GM18508 (cell line): ENCODE results near the gene TNPO3.

Source experiments
- ATAC-seq: cut with Tn5 transposase; IDR thresholded peaks from one replicate; pipeline ENCODE4 v1.9.1; 2021; ENCODE audit warnings: moderate number of reproducible peaks; ENCODE audit not compliant: insufficient read depth, unreplicated experiment

TNPO3 gene

DNA sequence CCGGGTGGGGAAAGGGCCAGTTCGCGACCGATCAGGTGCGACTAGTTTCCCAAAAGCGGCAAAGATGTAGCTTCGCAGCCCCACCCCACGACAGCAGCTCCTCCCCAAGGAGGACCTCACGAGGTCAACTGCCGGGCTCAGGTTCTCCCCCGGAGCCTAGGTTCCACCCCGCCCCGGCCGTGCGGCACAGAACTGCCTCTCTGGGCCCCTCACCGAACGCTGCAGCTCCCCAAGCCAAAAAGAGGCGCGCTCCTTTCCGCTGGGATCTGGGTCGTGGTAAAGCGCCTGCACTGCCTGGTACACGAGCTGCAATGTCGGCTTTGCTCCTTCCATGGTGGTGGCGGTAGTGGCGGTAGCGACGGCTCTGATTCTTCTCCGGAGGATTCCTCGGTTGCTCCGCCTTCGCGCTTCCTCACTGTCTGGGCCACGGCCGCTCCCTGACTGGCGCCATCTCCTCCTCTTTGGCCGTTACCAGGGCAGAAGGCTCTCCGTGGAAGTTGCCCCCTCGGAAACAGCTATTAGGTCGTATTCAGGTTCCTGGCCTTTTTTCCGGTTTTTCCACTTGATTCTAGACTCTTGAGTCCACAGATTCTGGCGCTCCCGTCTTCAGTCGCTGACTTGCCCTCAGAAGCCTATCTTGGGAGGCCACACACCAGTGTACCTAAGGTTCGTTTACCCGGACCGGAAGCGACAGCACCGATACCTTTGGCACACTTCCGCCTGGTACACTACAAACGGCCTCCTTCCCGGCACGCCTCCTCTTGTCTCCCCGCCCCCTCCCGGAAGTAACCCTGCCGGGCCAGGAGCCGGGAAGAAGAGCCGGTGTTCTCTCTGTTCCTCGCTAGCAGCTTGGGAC, at the start of gene TNPO3:
Gene TNPO3, minus strand, starts transcription at position 674 of the 856 bp plus-strand sequence. Its CDS starts 341 bp downstream, at position 333.
- ATAC-seq: peak; percentile 45

DNA sequence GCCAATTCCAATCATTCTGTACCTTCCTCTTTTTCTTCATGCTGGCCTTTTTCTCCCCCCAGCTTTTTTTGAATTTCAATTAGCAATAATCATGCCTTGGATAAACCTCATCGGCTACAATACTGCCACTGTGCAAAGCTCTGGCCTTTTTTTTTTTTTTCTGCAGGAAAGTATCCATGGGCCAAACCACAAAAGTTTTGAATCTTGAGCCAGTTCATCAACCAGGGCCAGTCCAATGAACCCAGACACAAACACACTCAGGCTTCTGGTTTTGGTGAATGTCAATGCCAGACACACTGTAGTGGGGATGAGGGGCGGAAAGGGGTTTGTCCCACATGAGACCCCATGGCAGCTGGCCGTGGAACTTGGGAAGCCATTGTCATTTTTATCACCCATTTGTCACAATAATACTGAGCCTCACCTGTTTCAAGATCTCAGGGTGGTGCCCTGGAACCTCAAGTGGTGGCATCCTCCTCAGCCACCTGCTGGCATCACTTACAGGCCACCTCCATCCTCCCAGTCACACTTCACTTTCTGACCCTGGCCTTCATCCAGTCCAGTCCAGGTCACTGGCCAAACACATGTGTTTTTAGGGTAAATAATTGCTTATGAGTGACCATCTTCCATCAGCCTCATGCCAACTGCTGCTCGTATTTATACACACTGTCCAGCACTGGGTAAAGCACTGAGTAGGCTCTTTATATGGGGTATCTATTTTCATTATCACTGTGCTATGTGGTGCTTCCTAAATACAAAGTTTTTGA, 48.8 kb upstream of the TNPO3 start:
- ATAC-seq: no peak

DNA sequence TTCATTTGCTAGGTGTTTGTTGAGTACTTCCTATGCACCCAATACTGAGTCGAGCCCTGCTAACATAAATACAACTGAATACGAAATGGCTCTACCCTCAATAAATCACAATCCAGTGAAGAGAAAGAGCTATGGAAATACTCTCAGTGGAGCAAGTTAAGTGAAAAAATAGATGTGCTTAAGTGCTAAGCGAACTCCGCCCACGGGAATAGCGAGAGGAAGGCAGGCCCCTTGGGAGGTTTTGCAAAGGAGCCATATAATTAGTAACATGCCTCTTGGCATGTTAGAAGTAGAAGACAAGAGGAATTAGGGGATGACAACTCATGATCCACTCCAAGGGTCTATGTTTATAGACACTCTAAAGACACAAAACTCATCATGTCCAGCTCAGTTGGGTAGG, 46.8 kb upstream of the TNPO3 start:
- no peak for ATAC-seq

DNA sequence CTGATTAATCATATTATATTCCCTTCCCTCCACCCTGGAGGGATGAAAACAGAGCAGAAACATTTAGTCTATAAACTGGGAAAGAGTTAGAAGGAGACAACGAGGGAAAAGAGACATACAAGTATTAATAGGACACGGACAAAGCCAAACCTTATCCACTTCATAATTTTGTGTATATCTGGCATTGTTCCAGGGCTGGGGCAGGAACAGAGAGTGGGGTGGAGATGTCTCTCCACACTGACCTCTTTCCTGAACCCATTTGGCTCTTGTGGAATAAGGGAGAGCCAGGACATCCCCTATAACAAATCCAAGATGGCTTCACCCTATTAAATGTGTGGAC, 45.9 kb upstream of the TNPO3 start:
- ATAC-seq: no peak

DNA sequence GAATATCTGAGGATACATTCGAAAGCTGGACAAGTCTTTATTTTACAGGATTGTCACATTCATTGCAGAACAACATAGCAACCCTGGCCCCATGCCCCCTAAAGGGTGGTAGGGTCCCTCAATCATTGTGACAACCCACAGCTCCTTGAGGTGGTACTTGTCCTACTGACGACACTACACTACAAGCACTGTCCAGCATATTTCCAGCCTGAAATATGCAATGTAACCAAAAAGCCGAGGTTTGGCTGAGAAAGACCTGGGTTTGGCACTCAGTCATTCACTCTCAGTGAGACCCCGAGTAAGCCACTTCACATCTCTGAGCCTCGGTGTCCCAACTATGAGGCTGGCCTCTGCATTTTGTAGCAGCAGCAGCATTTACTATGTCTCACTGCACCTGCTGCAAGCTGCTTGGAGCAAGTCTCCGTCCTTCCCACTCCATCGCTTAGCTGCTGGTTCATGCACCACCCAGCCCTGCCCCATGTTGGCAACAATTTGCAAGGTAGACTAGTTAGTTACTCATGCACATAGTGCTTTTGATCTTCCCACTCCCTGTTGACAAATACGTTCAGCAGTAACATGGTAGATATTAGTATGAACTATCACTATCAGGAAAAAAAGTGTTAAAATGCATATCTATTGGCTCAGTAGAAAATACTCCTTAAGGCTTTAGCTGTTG, 43.6 kb upstream of the TNPO3 start:
- no peak for ATAC-seq

DNA sequence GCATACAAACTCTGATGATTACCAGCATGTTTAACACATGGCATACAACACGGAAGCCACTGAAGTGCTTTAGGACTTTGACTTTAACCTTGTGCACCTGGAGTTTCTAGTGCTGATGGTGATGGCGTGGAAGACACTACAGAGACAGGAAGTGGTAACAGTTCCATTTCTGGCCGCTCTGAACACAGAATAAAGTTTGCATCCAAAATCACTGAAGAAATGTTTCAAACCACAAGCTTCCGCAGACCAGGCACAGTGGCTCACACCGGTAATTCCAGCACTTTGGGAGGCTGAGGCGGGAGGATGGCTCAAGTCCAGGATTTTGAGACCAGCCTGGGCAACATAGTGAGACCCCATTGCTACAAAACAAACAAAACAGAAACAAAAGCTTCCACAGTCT, 40.3 kb upstream of the TNPO3 start:
- no peak for ATAC-seq

DNA sequence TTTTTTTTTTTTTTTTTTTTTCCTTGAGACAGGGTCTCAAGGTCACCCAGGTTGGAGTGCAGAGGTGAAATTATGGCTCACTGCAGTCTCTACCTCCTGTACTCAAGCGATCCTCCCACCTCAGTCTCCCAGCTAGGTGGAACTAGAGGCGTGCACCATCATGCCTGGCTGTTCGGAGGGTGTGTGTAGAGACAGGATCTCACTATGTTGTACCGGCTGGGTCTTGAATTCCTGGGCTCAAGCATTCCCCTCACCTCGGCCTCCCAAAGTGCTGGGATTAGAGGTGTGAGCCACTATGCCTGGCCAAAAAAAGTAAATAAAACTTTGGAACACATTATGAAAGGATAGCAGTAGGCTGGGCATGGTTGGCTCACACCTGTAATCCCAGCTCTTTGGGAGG, 39.6 kb upstream of the TNPO3 start:
- ATAC-seq: no peak

DNA sequence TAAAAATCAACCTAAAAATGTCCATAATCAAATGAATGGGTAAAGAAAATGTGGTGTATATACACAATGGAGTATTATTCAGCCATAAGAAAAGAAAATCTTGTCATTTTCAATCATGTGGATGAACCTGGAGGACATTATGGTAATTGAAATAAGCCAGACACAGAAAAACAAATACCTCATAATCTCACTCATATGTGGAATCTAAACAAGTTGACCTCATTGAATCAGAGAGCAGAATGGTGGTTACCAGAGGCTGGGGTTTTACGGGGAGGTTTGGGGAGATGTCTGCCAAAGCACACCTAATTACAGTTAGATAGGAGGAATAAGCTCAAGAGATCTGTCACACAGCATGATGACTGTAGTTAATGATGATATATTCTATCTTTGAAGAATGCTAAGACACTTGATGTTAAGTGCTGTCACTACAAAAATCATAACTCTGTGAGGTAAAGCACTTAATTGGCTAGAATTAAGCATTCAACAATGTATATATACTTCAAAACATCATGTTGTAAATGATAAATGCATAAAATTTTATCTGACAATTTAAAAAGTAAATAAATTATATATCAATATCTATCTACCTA, 39.1 kb upstream of the TNPO3 start:
- no peak for ATAC-seq

DNA sequence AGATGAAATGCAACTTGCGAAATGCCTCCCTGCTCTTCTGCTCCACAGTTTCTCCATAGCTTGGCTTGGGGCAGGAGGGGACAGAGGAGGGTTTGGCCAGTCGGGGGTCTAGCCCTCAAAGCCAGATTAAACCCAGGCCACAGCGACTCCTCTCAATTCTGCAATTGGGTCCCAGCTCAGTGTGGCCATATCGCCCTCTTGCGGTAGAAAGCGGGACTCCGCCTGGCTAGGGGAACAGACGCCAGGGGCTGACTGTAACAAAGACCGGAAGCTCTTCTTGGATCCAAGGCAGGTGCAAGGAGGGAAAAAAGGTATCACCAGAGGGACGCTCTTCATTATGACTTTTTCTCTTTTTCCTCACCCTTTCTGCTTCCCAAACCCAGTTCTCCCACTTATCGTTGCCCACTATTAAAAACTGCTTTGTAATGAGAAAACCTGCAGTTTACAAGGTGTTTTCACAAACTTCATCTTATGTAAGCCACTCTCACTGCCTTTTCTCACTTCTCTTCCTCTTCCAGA, 36.6 kb upstream of the TNPO3 start:
- ATAC-seq: no peak

DNA sequence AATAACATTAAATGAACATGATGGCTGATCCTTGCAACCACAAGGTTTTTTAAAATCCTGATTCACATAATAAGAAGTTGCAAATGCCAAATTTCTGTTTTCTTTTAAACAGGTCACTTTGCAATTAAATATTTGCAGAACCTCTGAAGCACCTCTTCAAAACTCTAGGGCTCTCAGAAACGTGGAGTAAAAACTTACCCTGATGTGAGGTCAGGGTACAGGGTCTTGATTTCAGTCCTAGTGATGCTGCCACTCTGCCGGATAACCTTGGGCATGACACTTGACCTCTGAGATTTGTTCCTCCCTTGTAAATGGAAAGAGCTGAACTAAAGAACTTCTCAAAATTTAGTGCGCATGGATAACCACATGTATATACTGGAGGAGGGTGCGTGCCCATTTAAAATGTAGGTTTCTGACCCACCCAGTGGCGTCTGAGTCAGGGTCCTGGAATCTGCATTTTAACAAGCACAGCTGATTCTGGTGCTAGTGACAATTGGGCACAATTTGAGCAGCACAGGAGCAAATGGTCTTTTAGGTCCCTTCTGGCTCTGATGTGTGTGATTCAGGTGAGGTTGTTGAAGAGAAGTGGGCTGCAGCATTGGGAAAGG, 35.5 kb upstream of the TNPO3 start:
- no peak for ATAC-seq

DNA sequence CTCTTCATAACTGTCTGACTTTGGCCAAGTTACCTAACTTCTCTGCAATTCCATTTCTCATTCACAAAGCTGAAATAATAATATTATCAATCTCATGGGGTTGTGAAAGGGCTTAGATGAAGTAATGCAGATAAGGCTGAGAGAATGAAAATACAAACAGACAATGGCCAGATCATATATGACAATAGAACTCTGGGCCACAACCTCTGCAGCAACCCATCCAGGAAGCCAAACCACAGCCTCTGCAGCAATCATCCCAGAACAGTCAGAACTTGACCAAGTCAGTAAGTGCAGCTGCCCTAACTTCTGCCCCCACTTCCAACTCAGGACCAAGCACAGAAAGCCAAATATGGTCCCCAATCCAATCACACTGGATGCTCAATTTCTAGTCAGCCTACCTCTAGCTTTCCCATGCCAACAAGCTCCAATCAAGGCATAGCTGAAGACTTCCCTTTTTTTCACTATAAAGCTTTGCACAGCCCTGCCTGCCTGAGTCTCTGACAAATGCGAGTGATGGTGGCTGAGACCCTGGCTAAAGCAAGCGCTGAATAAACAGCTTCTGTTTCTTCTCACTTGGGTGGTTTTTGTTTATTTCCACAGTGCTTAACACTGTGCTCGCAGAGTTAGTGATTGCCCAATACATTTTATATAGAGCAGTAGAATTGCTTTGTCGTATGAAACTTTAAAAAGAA, 34.8 kb upstream of the TNPO3 start:
- peak; percentile 67 for ATAC-seq

DNA sequence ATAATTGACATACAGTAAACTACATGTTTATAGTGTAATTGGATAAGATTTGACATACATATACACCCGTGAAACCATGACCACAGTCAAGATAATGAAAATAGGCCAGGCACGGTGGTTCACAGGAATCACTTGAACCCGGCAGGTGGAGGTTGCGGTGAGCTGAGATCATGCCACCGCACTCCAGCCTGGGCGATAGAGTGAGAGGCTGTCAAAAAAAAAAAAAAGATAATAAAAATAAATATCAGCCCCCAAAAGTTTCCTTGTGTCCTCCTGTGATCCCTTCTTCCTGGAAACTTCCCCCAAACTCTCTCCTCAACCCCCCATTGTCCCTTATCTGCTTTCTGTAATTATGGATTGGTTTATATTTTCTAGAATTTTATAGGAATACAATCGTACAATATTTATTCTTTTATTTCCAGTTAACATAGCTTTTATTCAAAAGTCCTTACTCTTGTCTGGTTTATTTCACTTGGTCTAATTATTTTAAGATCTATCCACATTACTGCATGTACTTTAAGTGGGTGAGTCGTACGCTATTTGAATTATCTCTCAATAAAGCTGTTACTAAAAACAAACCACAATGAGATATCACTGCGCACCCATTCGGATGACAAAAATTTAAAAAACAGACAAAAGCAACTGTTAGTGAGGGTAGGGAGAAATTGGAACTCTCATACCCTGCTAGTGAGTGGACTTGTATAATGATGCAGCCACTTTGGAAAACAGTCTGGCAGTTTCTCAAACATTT, 30.1 kb upstream of the TNPO3 start:
- no peak for ATAC-seq

DNA sequence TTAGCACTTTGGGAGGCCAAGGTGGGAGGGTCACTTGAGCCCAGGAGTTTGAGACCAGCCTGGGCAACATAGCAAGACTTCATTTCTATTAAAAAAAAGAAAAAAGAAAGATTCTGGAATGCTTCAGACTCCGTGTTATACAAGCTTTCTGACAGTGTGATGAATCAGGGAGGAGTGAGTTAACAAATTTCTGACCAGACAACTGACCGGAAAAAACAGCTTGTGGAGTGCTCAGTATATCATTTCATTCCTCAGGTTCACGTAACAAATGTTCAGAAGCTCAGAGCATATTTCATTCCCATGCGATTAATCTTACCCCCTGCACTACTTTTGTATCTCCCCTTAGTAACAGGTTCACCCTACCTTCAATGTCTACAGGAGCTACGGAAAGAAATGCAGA, 28.6 kb upstream of the TNPO3 start:
- ATAC-seq: no peak

DNA sequence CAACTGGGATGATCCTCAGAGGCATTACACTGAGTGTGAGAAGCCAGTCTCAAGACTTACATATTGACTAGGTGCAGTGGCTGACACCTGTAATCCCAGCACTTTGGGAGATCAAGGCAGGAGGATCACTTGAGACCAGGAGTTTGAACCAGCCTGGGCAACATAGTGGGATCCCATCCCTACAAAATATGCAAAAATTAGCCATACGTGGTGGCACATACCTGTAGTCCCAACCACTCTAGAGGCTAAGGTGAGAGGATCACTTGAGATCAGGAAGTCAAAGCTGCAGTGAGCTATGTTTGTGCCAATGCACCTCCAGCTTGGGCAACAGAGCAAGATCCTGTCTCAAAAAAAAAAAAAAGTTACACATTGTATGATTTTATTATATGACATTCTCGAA, 23.5 kb upstream of the TNPO3 start:
- no peak for ATAC-seq

DNA sequence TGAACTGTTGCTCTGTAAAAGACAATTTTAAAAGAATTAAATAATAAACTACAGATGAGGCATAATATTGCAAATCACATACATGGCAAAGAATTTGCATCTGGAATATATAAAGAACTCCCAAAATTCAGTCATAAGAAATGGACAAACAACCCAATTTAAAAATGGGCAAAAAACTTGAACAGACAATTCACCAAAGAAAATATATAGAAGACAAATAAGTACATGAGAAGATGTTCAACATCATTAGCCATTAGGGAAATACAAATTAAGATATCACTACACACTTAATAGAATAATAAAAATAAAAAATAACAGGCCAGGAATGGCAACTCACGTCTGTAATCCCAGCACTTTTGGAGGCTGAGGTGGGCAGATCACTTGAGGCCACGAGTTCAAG, 22.0 kb upstream of the TNPO3 start:
- ATAC-seq: no peak

DNA sequence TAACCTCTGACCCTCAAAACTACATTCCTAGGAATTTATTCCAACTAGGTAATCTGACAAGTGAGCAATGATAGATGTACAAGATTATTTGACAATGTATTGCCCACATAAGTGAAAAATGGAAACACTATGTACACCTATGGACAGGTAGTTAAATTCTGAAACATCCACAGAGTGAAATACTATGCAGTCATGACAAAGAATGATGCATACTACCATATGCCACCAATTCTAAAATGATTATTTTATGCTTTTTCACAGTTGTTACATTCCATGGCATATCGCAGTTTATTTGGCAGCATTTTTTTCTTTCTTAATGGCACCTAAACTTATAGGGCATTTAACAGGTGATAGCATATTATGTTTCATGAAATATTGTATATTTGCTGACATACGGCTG, 20.1 kb upstream of the TNPO3 start:
- ATAC-seq: no peak

DNA sequence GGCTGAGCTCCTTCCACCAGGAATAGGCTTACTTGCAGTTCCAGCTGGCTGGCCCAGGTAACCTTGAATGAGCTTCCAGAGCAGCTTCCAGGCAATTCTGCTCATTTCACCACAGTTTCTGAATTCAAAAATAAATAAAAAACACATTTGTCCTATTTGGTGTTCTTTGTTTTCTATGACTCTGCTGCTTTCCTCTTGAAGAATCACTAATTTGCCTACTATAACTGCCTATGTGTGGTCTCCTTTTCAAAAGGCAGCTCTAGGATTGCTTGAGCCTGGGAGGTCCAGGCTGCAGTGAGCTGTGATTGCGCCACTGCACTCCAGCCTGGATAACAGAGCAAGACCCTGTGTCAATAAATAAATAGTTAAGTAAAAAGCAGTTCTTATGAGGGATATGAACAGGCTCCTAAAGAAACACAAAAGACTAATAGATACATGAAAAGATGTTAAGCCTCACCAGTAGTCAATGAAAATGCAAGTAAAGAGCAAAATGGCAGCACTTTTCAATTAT, 19.5 kb upstream of the TNPO3 start:
- ATAC-seq: no peak

DNA sequence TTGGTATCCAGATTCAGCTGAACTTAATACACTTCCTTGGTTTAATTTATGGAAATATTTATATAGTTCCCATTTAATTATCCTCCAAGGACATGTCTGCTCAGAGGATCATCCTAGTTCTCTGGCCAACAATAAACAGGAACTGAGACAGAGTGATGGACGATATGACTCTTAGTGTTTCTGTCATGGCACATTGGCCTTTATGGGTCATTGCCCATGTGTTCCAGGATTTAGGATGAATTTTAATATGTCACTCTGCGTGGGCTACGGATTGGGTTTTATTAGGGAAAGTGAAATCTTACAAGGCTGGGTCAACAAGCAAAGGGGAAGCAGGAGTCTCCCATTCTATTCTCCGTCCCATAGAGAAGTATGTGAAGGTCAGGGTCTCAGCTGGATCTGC, 18.8 kb upstream of the TNPO3 start:
- no peak for ATAC-seq

DNA sequence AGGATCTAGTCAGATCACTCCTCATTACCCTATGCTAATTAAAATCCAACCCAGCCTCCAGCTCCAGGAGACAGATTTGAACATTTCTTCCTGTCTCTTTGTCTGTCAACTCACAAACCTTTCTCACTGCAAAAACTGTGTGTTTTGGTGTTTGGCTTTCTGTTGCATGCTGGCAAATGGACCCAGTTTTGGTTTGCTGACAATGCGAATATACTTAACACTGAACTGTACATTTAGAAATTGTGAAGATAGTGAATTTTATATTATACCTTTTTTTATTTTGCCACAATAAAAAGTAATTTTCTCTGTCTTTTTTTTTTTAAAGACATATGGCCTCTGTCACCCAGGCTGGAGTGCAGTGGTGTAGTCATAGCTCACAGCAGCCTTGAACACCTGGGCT, 18.3 kb upstream of the TNPO3 start:
- no peak for ATAC-seq
